Activated CD8-positive, alpha-beta memory T cell treated with anti-CD3 and anti-CD28 coated beads for 1 hour (primary cell): ENCODE results near the gene UNC5C.

Experiments
- DNase-seq, 2 donors: peaks; one replicate each; pipeline ENCODE4 v3.0.0-alpha.2; 2020; ENCODE audit warnings: low read depth in 1 of 2; ENCODE audit errors: extremely low read depth in 1 of 2

The UNC5C gene

GRCh38 chr4:95288552-95288951 is 260.2 kb downstream of the UNC5C start:
- DNase-seq = no peak

- no peak for DNase-seq
Measured at GRCh38 chr4:95285797-95286196, 263.0 kb downstream of the UNC5C start.

- no peak for DNase-seq
Measured at GRCh38 chr4:95284655-95285054, 264.1 kb downstream of the UNC5C start.

- no peak for DNase-seq
Measured at GRCh38 chr4:95283320-95283719, 265.5 kb downstream of the UNC5C start.

DNA sequence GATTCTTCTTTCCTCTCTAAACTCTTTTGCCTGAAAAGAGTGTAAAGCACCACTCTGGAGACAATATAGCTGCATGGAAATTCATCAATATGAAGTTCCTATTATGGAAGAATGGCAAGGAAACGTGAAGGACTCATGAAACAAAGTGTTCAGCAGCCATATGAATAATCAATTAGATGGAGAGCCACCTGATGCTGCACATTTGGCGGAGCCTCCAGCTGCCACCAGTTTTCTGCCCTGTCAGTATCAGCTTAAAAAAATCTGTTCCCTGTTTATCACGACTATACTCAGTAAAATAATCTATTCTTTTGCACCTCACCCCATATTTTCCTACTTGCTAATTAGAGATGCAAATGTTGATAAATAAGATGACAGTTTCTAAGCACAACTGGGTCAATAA is 276.0 kb downstream of the UNC5C start:
- no peak for DNase-seq

DNA sequence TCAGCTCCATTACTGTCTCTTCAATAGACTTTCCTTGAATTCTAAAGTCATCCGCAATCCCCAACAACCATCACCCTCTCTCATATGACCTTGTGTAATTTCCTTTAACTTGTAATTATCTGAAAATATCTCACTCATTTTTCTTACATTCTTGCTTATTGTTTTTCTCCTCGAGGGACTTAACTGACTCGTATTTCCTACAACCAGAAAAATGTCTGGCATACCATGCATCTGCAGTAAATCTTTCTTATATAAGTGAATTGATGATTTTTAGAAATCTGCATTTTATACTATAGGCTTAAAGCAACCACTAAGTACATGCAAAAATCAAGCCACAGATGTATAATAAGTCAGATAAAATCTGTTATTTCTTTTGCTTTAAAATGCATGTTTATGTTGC is 276.7 kb downstream of the UNC5C start:
- DNase-seq = no peak

GRCh38 chr4:95268819-95269565 is 279.8 kb downstream of the UNC5C start:
- no peak for DNase-seq

- no peak for DNase-seq
Measured at GRCh38 chr4:95267081-95267480, 281.7 kb downstream of the UNC5C start.

GRCh38 chr4:95265814-95266740 is 282.7 kb downstream of the UNC5C start:
- no peak for DNase-seq

DNA sequence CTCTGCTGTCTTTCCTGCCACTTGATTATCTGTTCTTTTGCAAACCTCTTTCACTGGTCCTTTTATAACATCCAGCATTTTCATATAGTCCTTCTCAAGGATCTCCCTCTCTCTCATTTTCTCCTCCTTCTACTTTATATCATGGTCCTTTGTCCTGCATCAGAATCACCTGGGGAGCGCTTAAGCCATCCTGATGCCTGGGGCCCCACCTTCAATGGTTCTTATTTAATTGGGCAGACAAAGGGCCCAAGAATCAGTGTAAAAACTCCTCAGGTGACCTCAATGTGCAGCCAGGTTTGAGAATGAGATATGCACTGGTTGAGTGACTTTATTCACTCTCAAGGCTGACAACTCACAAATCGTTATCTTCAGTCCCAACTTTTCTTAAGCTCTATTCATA is 283.9 kb downstream of the UNC5C start:
- DNase-seq = no peak

DNA sequence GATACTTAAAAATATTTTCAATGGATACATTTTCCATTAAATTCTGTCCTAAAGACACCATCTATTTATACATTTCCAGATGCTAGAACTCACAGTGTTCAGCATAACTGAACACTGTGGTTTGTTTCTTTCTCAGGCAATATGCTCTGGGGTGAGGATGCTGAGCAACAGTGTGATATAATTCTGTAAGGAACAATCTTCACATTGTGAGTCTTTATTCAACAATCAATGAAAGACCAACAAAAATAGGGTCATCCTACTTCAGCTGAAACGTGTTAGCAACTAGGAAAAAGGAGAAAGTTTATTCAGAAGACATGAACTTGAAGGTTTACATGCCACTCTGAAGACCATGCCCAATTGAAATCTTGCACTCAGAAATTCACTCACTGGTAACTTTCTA is 284.8 kb downstream of the UNC5C start:
- no peak for DNase-seq

GRCh38 chr4:95263391-95263790 is 285.4 kb downstream of the UNC5C start:
- no peak for DNase-seq

DNA sequence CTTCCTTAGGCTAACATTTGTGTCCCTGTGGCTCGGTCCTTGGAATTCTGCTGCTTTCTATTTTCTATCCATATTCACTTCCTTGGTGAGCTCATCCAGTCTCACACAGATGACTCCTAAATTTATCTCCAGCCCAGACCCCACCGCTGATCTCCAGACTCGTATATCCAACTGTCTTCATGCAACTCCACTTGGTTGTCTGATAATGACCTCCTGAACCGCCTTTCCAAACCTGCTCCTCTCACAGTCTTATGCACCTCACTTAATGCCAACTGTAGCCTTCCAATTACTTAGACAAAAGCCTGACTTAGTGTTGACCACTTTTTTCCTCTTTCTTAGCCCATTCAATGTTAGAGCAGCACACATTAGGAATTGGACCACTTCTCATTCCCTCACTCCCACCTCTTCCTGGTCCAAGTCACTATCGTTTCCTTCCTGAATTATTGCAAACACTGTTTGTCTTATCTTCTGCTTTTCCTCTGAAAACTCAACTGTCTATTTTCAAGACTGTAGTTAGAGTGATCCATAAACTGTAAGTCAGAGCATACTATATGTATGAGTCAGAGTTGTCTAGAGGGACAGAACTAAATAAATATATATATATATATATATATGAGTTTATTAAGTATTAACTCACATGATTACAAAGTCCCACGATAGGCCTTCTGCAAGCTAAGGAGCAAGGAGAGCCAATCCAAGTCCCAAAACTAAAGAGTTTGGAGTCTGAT is 292.5 kb downstream of the UNC5C start:
- no peak for DNase-seq

DNA sequence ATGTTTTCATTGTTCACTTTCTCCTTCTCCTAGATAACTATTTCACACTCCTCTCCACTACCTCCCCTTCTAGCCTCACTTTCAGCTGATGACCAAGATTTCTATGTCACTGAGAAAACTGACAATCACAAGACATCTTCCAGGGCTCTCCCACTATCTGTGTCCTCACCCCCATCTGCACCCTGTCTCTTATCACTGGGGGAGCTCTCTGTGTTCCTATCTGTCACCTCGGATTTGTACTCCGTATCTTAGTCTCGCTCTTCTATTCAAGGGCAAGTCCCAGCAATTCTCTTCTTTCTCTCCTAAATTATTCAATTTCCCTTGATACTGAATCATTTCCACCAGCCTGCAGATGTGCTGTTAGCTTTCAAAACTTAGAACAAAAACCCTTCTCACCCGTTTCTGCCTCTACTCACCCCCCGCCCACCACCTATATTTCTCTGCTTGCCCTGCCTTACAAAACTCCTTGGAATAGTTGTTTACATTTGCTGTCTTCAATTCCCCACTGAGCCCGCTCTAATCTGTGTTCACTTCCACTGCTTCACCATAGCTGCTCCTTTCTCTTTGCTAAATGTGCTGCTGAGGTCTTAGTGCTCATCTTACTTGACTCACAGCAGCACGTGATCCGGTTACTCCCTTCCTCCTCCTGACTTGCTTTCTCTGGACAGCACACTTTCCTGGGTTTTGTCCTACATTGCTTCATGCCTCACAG is 293.2 kb downstream of the UNC5C start:
- DNase-seq = no peak

DNA sequence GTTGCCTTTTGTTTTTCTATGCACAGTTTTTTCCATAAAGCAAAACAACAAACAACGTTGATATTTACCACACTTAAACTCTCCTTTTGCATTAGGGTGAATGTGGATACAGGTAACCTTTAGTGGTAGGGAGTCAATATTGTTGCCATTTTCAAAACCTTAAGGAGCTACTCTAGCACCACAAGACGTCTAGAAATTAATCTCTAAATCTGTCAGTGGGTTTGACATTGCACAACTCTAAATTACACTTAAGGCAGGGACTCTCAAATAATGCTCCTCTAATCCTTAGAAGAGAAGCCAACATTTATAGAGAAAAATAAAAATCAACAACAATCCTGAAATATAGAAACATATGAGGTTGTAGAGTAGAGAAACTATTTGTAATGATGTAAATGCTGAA is 297.2 kb downstream of the UNC5C start:
- DNase-seq = no peak

GRCh38 chr4:95250544-95251137 is 298.1 kb downstream of the UNC5C start:
- DNase-seq = no peak

GRCh38 chr4:95249426-95250021 is 299.2 kb downstream of the UNC5C start:
- no peak for DNase-seq

GRCh38 chr4:95248720-95249425 is 299.9 kb downstream of the UNC5C start:
- no peak for DNase-seq

DNA sequence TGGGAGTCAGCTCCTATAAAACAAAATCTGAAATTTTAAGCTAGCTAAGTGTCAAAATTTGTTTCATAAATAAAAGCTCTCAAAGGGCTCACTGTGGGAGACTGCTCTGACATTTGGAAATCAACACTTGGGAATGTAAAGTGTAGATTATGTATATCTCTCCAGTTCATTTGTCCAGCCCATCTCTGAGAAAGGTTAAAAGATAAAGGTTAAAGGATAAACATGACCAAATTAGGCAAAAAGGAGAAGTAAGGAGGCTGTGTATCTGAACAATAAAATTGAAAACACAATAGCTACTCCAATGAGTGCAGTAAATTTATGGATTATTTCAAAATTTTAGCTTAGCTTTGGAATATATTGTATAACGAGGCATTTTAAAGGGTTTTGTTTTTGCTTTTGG is 304.9 kb downstream of the UNC5C start:
- DNase-seq = no peak
